CD4-positive, alpha-beta memory T cell (primary cell): ENCODE results near the gene MRPS11. TPM values are rescaled to one million over a fixed set of nuclear protein-coding genes. Genes with fewer than 3 reads are reported as not detected.
"Not testable (repeated sequence)": the region's sequence is repeated elsewhere in the genome, so short reads cannot be mapped to it uniquely, and the experiment has no call there.

Source experiments
- CTCF ChIA-PET: fragments of 350-600 bp; sonication (Branson Sonifier 250); formaldehyde crosslinking; loops from one replicate; lab custom pipeline; 2021; ENCODE audit warnings: inconsistent platforms; ENCODE audit not compliant: partially characterized antibody; lab: Charles Lee
- POLR2A ChIA-PET: fragments of 350-600 bp; sonication (Branson Sonifier 250); formaldehyde crosslinking; loops from one replicate; lab custom pipeline; 2021; ENCODE audit not compliant: partially characterized antibody; lab: Charles Lee
- DNase-seq, 5 donors: peaks; one replicate each; pipeline versions ENCODE4 v3.0.0 to v3.0.0-alpha.2; 2020 to 2022; ENCODE audit warnings: mixed read lengths in 1 of 5
- H3K27ac ChIP-seq: one replicate; pipeline ENCODE4 v1.7.0; 2013; ENCODE audit warnings: low read depth, low read length
- H3K27me3 ChIP-seq: 2 replicates; pipeline ENCODE4 v1.7.0; 2013; ENCODE audit warnings: mild to moderate bottlenecking, low read length, moderate library complexity; ENCODE audit not compliant: insufficient read depth
- H3K36me3 ChIP-seq: 2 replicates; pipeline ENCODE4 v1.7.0; 2013; ENCODE audit warnings: mild to moderate bottlenecking, low read length, moderate library complexity; ENCODE audit not compliant: insufficient read depth
- H3K4me1 ChIP-seq: 2 replicates; pipeline ENCODE4 v1.7.0; 2013; ENCODE audit warnings: mild to moderate bottlenecking, low read length, moderate library complexity; ENCODE audit not compliant: insufficient read depth
- H3K4me3 ChIP-seq, 2 donors: one replicate each; pipeline ENCODE4 v1.7.0; 2013; ENCODE audit warnings: low read length in 2 of 2, mild to moderate bottlenecking in 1 of 2
- H3K9me3 ChIP-seq, 2 donors: one replicate each; pipeline ENCODE4 v1.7.0; 2013; ENCODE audit warnings: low read length in 2 of 2, control low read depth in 1 of 2; ENCODE audit not compliant: control insufficient read depth in 1 of 2
- H3K27ac Mint-ChIP-seq, 7 donors: one replicate each; pipeline ENCODE4 v1.8.0; 2020 to 2021; ENCODE audit warnings: mixed read lengths in 7 of 7, mild to moderate bottlenecking in 6 of 7, inconsistent platforms in 3 of 7, moderate library complexity in 3 of 7
- H3K27me3 Mint-ChIP-seq, 2 donors: one replicate each; pipeline ENCODE4 v1.8.0; 2020 to 2021; ENCODE audit warnings: mixed read lengths in 2 of 2
- H3K36me3 Mint-ChIP-seq, 2 donors: one replicate each; pipeline ENCODE4 v1.8.0; 2020 to 2021; ENCODE audit warnings: mixed read lengths in 2 of 2, inconsistent platforms in 1 of 2, mild to moderate bottlenecking in 1 of 2
- H3K4me1 Mint-ChIP-seq, 4 donors: one replicate each; pipeline ENCODE4 v1.8.0; 2020 to 2021; ENCODE audit warnings: mixed read lengths in 4 of 4, mild to moderate bottlenecking in 1 of 4
- H3K4me3 Mint-ChIP-seq, 8 donors: one replicate each; pipeline ENCODE4 v1.8.0; 2020 to 2021; ENCODE audit warnings: mixed read lengths in 8 of 8, mild to moderate bottlenecking in 7 of 8, moderate library complexity in 6 of 8, inconsistent platforms in 3 of 8
- H3K9me3 Mint-ChIP-seq, 8 donors: one replicate each; pipeline ENCODE4 v1.8.0; 2020 to 2021; ENCODE audit warnings: mixed read lengths in 8 of 8, mild to moderate bottlenecking in 5 of 8, inconsistent platforms in 3 of 8, moderate library complexity in 1 of 8
- intact Hi-C: fragments of 100-400 bp; cut with micrococcal nuclease; formaldehyde crosslinking; loops from one replicate; pipeline ENCODE4 v1.15.1; 2023
- polyA plus RNA-seq, 2 donors: library from polyadenylated mRNA; unstranded; fragments of 300-500 nt; fragmentation: Illumina TruSeq; gene quantifications; one replicate each; pipeline ENCODE4 v1.2.3, GENCODE V29; 2021
- total RNA-seq, 2 experiments: library from RNA; stranded (reverse); gene quantifications; one replicate each; pipeline ENCODE4 v1.2.3, GENCODE V29; 2021

The MRPS11 gene
- total and polyA plus RNA-seq, 4 experiments from 2014 or later, result 27.5 to 63.1 (median 42.6) TPM

DNA sequence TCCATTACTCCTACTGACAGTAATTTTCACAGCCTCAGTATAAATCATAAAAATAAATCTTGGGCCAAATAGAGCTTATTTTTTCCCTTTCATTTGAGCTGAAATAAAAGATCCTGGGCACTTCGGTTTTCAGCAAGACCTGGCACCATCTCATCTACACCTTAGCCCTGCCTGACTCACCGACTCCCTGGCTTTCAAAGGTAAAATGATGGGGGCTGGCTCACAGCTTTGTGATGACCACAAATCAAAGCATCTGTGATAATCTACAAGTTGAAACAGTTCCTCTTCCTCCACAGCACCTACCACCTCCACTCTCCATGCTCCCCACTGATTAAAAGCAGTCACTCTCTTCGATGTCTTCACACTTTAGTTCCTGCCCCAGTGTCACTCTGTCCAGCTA, 51.4 kb downstream of the MRPS11 start:
- H3K27ac ChIP-seq, result no peak overlapping the region
- Mint-ChIP-seq H3K9me3 (no peaks in the 10 kb centered on the region), H3K27me3 (no peaks in the 10 kb centered on the region), H3K4me1 (peaks cover 0 to 3% (median 0%) of the 10 kb centered on the region in 4 donors), H3K27ac (no peak overlapping the region), H3K4me3 (no peak overlapping the region), H3K36me3 (peaks cover 16 to 22% of the 10 kb centered on the region in 2 donors)
- no peaks in the 10 kb centered on the region for H3K4me1 ChIP-seq
- ChIA-PET POLR2A (no interaction called here), CTCF (no interaction called here)
- no peaks in the 10 kb centered on the region for H3K9me3 ChIP-seq
- no peak overlapping the region for H3K4me3 ChIP-seq
- no peaks in the 10 kb centered on the region for H3K27me3 ChIP-seq
- no peaks in the 10 kb centered on the region for H3K36me3 ChIP-seq
- intact Hi-C loops, result no loop called here
- DNase-seq, result no peak

DNA sequence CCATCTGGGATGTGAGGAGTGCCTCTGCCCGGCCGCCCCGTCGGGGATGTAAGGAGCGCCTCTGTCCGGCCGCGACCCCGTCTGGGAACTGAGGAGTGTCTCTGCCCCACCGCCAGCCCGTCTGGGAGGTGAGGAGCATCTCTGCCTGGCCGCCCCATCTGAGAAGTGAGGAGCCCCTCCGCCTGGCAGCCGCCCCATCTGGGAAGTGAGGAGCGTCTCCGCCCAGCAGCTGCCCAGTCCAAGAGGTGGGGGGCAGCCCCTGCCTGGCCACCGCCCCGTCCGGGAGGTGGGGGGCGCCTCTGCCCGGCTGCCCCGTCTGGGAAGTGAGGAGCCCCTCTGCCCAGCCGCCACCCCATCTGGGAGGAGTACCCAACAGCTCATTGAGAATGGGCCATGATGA, 56.6 kb downstream of the MRPS11 start:
- H3K4me3 Mint-ChIP-seq, H3K27me3 Mint-ChIP-seq, H3K27ac Mint-ChIP-seq, H3K36me3 ChIP-seq, DNase-seq, H3K27ac ChIP-seq, POLR2A ChIA-PET, H3K4me1 Mint-ChIP-seq, H3K4me3 ChIP-seq, H3K4me1 ChIP-seq, intact Hi-C loops, H3K9me3 ChIP-seq, CTCF ChIA-PET, H3K27me3 ChIP-seq, H3K9me3 Mint-ChIP-seq: not testable (repeated sequence)
- peaks cover 44 to 49% of the 10 kb centered on the region in 2 donors for H3K36me3 Mint-ChIP-seq

DNA sequence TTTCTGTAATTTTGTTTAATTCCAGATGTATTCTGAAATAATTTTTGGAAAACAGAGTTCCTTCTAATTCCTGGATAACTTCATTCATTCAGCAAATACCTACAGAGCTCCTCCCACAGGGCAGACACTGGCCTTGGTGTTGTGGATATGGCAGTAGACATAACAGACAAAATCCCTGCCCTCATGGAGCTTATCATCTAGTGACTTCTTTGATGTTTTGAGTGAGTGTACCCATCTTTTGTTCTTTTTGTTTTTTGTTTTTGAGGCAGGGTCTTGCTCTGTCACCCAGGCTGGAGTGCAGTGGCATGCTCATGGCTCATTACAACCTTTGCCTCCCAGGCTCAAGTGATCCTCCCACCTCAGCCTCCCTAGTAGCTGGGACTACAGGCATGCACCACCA, 57.9 kb downstream of the MRPS11 start:
- H3K4me3 ChIP-seq, result no peak overlapping the region
- intact Hi-C loops, result no loop called here
- no peak overlapping the region for H3K27ac ChIP-seq
- H3K9me3 Mint-ChIP-seq, result no peaks in the 10 kb centered on the region
- H3K27me3 ChIP-seq, result no peaks in the 10 kb centered on the region
- no peak overlapping the region for H3K4me3 Mint-ChIP-seq
- peaks cover 19% of the 10 kb centered on the region for H3K36me3 ChIP-seq
- H3K4me1 ChIP-seq, result no peaks in the 10 kb centered on the region
- H3K36me3 Mint-ChIP-seq, result peaks cover 58 to 63% of the 10 kb centered on the region in 2 donors
- H3K9me3 ChIP-seq, result no peaks in the 10 kb centered on the region
- ChIA-PET CTCF (no interaction called here), POLR2A (no interaction called here)
- peaks cover 0 to 7% (median 2%) of the 10 kb centered on the region in 4 donors for H3K4me1 Mint-ChIP-seq
- no peaks in the 10 kb centered on the region for H3K27me3 Mint-ChIP-seq
- H3K27ac Mint-ChIP-seq, result no peak overlapping the region
- no peak for DNase-seq

DNA sequence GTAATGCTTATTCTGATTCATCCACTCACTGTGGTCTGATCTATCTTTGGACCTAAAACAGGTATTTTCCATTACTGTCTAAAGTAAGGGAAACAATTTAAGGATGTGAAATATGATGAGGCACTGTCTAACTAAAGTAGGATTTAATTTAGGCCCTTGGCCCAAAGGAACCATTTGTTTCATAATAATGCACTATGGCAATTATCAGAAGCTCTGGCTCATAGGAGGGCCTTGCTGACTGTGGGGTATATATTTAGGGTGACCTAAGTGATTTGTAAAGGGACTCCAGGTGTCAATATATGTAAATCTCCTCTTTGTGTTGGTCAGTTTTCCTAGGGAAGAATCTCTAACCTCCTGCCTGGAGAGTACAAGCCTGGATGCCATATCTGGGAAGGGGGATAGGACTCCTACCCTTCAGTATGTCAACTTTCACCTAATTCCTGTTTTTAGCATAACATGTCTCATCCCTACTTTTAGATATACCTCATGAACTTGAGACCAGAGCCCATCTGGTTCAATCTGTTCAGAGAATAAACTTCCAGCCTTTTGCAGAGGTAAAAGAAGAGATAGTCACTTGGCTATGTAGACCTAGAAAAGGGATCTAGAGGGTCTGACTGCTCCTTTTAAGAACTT, 58.9 kb downstream of the MRPS11 start:
- Mint-ChIP-seq H3K4me1 (peaks cover 0 to 7% (median 2%) of the 10 kb centered on the region in 4 donors), H3K27me3 (no peaks in the 10 kb centered on the region), H3K36me3 (peaks cover 67 to 72% of the 10 kb centered on the region in 2 donors), H3K9me3 (no peaks in the 10 kb centered on the region), H3K4me3 (no peak overlapping the region), H3K27ac (no peak overlapping the region)
- no peaks in the 10 kb centered on the region for H3K27me3 ChIP-seq
- peaks cover 28% of the 10 kb centered on the region for H3K36me3 ChIP-seq
- no peak overlapping the region for H3K27ac ChIP-seq
- intact Hi-C loops, result no loop called here
- no peak for DNase-seq
- POLR2A ChIA-PET, result no interaction called here
- CTCF ChIA-PET, result no interaction called here
- H3K4me1 ChIP-seq, result no peaks in the 10 kb centered on the region
- no peak overlapping the region for H3K4me3 ChIP-seq
- H3K9me3 ChIP-seq, result no peaks in the 10 kb centered on the region

DNA sequence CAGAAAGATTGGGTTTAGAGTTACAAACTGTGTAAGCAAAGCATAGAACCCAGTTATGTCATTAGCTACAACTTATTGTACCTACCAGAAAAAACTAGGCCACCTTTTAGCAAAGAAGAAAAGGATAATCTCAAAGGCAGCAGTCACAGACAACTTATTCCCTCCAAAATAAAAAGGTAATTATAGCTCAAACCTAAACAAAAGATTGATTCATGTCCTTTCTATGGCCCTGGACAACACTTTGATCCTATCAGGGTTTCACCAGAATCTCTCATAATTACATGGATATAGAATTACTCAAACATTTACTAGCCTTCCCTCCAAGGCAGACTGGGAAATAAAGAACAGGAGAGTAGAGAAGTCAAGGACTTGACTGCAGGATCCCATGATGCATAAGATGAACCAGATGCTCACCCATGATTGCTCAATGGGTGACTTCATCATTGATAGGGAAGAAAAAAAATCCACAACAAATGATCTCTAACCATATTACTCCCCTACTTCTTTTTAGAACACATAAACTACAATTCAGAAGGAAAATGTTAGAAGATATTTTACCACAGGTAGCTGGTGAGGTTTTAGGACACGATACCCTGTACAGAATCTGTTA, 61.6 kb downstream of the MRPS11 start:
- Histone ChIP-seq H3K9me3 (no peaks in the 10 kb centered on the region), H3K36me3 (peaks cover 30% of the 10 kb centered on the region), H3K27me3 (no peaks in the 10 kb centered on the region), H3K27ac (no peak overlapping the region), H3K4me1 (no peaks in the 10 kb centered on the region), H3K4me3 (no peak overlapping the region)
- ChIA-PET CTCF (no interaction called here), POLR2A (no interaction called here)
- Mint-ChIP-seq H3K9me3 (peaks cover 0 to 5% (median under 1%) of the 10 kb centered on the region in 8 donors), H3K4me3 (no peak overlapping the region), H3K36me3 (peaks cover 72 to 79% of the 10 kb centered on the region in 2 donors), H3K27ac (no peak overlapping the region), H3K4me1 (peaks cover 0 to 7% (median under 1%) of the 10 kb centered on the region in 4 donors), H3K27me3 (no peaks in the 10 kb centered on the region)
- no peak for DNase-seq
- intact Hi-C loops, result no loop called here

Other genes with a start within 250 kb of the MRPS11 start
- under 1 TPM in 1 of 2 experiments, not detected in 1; 0.67 TPM for gene NTRK3, start 211.0 kb upstream of the MRPS11 start, total RNA-seq
- gene NTRK3, start 211.0 kb upstream of the MRPS11 start, polyA plus RNA-seq, result not detected
- gene MRPL46, start 320 bp upstream of the MRPS11 start, total RNA-seq, result 10 to 100 TPM; 25.9 to 28.7 TPM
- 10 to 100 TPM; 60.2 to 60.9 TPM for gene MRPL46, start 320 bp upstream of the MRPS11 start, polyA plus RNA-seq
- gene DET1, start 79.0 kb downstream of the MRPS11 start, total RNA-seq, result 10 to 100 TPM; 11.5 to 11.7 TPM
- 1 to 10 TPM; 1.1 to 3.4 TPM for gene DET1, start 79.0 kb downstream of the MRPS11 start, polyA plus RNA-seq
- gene AEN, start 153.6 kb downstream of the MRPS11 start, total RNA-seq, result 10 to 100 TPM; 54.5 to 56.8 TPM
- 10 to 100 TPM; 33.2 to 35.8 TPM for gene AEN, start 153.6 kb downstream of the MRPS11 start, polyA plus RNA-seq
- 100 to 1,000 TPM; 144 to 153 TPM for gene ISG20, start 171.3 kb downstream of the MRPS11 start, total RNA-seq
- 100 to 1,000 TPM; 494 to 667 TPM for gene ISG20, start 171.3 kb downstream of the MRPS11 start, polyA plus RNA-seq